Right lobe of liver (tissue), 6 donors: ENCODE data around the gene CXCR3. TPM values are rescaled to one million over a fixed set of nuclear protein-coding genes. Genes with fewer than 3 reads are reported as not detected.
"Not testable (repeated sequence)": the region's sequence is repeated elsewhere in the genome, so short reads cannot be mapped to it uniquely, and the experiment has no call there.

Experiments
- ATAC-seq, 4 donors: fragments of 200-7000 bp; cut with Tn5 transposase; one replicate each; pipeline ENCODE4 v1.9.1; 2020; ENCODE audit warnings: mild to moderate bottlenecking in 4 of 4, moderate library complexity in 4 of 4
- DNase-seq, 3 donors: peaks; one replicate each; pipeline ENCODE4 v3.0.0-alpha.2; 2020
- H3K27ac ChIP-seq, 3 donors: fragments of 200-600 bp; one replicate each; pipeline ENCODE4 v1.8.0; 2022
- H3K27me3 ChIP-seq, 2 donors: fragments of 200-600 bp; one replicate each; pipeline ENCODE4 v1.8.0; 2022
- H3K36me3 ChIP-seq, 4 donors: fragments of 200-600 bp; sonication (generic) in 1 of 4; one replicate each; pipeline versions ENCODE4 v1.5.1 to v1.8.0; 2017 to 2022; ENCODE audit warnings: control low read depth in 1 of 4
- H3K4me1 ChIP-seq, 4 donors: fragments of 200-600 bp; sonication (generic) in 1 of 4; one replicate each; pipeline versions ENCODE4 v1.5.1 to v1.8.0; 2017 to 2022; ENCODE audit warnings: control low read depth in 1 of 4
- H3K4me3 ChIP-seq, 3 donors: fragments of 200-600 bp; one replicate each; pipeline ENCODE4 v1.8.0; 2022
- H3K9me3 ChIP-seq, 4 donors: fragments of 200-600 bp; sonication (generic) in 1 of 4; one replicate each; pipeline versions ENCODE4 v1.5.1 to v1.8.0; 2017 to 2022; ENCODE audit warnings: control low read depth in 1 of 4
- POLR2A ChIP-seq: fragments of 450-650 bp; IDR thresholded peaks from one replicate; pipeline ENCODE4 v1.6.1; 2017; ENCODE audit warnings: antibody characterized with exemption, mild to moderate bottlenecking
- WGBS: methylation state at CpG from one replicate; pipeline ENCODE4 v1.1.6; 2018; ENCODE audit warnings: low coverage, low lambda C conversion rate; ENCODE audit not compliant: insufficient coverage; ENCODE audit errors: missing lambda C conversion rate; 5-methylcytosine and 5-hydroxymethylcytosine counted together
- intact Hi-C, 2 donors: fragments of 100-400 bp; cut with DNase I; formaldehyde crosslinking; loops; one replicate each; pipeline versions ENCODE4 v1.11.2 to v1.14.1; 2022
- total RNA-seq, 6 experiments: library from RNA; depleted of rRNA in 2 of 6; stranded (reverse); fragments of >200 nt in 2 of 6; fragmentation: NEBNext Ultra II Directional in 3 of 6; extraction: Animal tissue kit (Norgen Biotek cat#: 25700) in 3 of 6; gene quantifications; one replicate each; pipeline versions ENCODE4 v1.1.0 to v1.2.4, GENCODE V29; 2016 to 2023
- TF ChIP-seq, protein P1 (sequence below), 4 donors: fragments of 200-600 bp in 3 of 4; fragments of 450-650 bp in 1 of 4; IDR thresholded peaks; one replicate each; pipeline versions ENCODE4 v1.5.1 to v1.8.0; 2016 to 2022; ENCODE audit warnings: antibody characterized with exemption in 4 of 4, mild to moderate bottlenecking in 2 of 4
- donor health status: DM: no; HTN: yes; CAD: no.
- donor health status: DM: no; HTN: no; CAD: no.
- donor health status: DM: no; HTN: no; CAD: no.
- donor health status: DM: no; HTN: yes; CAD: no.
- donor health status: DM: no; HTN: yes; CAD: no.

The CXCR3 gene
- total RNA-seq, 6 experiments from 2014 or later = 0.13 TPM; not detected in 5

GRCh38 chrX:71606536-71607216 is 11.6 kb downstream of the CXCR3 start:
- no peak overlapping the region for H3K4me3 ChIP-seq
- intact Hi-C loops = no loop called here
- ATAC-seq = peak in 3 of 4 donors; percentile 17 to 48 (median 24)
- WGBS = 45% methylated on average over 7 of the region's 9 CpGs
- H3K4me1 ChIP-seq = no peaks in the 10 kb centered on the region
- no peak overlapping the region for H3K27ac ChIP-seq
- no peaks in the 10 kb centered on the region for H3K27me3 ChIP-seq
- no peak for TF ChIP-seq POLR2A
- DNase-seq = no peak
- peaks cover 0 to 38% (median 9%) of the 10 kb centered on the region in 4 donors for H3K36me3 ChIP-seq
- no peaks in the 10 kb centered on the region for H3K9me3 ChIP-seq

- Histone ChIP-seq H3K4me3 (no peak overlapping the region), H3K27me3 (no peaks in the 10 kb centered on the region), H3K36me3 (peaks cover 0 to 27% (median 9%) of the 10 kb centered on the region in 4 donors), H3K9me3 (no peaks in the 10 kb centered on the region), H3K4me1 (no peaks in the 10 kb centered on the region), H3K27ac (no peak overlapping the region)
- no peak for TF ChIP-seq POLR2A
- TF ChIP-seq, protein P1, sequence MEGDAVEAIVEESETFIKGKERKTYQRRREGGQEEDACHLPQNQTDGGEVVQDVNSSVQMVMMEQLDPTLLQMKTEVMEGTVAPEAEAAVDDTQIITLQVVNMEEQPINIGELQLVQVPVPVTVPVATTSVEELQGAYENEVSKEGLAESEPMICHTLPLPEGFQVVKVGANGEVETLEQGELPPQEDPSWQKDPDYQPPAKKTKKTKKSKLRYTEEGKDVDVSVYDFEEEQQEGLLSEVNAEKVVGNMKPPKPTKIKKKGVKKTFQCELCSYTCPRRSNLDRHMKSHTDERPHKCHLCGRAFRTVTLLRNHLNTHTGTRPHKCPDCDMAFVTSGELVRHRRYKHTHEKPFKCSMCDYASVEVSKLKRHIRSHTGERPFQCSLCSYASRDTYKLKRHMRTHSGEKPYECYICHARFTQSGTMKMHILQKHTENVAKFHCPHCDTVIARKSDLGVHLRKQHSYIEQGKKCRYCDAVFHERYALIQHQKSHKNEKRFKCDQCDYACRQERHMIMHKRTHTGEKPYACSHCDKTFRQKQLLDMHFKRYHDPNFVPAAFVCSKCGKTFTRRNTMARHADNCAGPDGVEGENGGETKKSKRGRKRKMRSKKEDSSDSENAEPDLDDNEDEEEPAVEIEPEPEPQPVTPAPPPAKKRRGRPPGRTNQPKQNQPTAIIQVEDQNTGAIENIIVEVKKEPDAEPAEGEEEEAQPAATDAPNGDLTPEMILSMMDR (IDR thresholded peaks at IDR 0.05) = no peak
- ATAC-seq = no peak
- intact Hi-C loops = no loop called here
- no peak for DNase-seq
- 81% methylated on average over 8 of the region's 8 CpGs for WGBS
Observed at GRCh38 chrX:71604796-71605568, 13.3 kb downstream of the CXCR3 start.

DNA sequence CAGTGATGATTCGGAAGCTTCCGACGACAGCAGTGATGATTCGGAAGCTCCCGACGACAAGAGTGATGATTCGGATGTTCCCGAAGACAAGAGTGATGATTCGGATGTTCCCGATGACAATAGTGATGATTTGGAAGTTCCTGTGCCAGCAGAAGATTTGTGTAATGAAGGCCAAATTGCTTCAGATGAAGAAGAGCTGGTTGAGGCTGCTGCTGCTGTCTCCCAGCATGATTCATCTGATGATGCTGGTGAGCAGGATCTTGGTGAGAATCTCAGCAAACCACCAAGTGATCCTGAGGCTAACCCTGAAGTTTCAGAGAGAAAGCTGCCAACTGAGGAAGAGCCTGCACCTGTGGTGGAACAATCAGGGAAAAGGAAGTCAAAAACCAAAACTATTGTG is 14.2 kb downstream of the CXCR3 start:
- 92% methylated on average over 10 of the region's 10 CpGs for WGBS
- H3K27ac ChIP-seq = no peak overlapping the region
- ATAC-seq (no peak), DNase-seq (no peak)
- H3K4me1 ChIP-seq = no peaks in the 10 kb centered on the region
- H3K4me3 ChIP-seq = no peak overlapping the region
- no peaks in the 10 kb centered on the region for H3K9me3 ChIP-seq
- intact Hi-C loops = no loop called here
- TF ChIP-seq POLR2A = no peak
- TF ChIP-seq, protein P1 (IDR thresholded peaks at IDR 0.05) = no peak
- no peaks in the 10 kb centered on the region for H3K27me3 ChIP-seq
- peaks cover 0 to 22% (median 5%) of the 10 kb centered on the region in 4 donors for H3K36me3 ChIP-seq

DNA sequence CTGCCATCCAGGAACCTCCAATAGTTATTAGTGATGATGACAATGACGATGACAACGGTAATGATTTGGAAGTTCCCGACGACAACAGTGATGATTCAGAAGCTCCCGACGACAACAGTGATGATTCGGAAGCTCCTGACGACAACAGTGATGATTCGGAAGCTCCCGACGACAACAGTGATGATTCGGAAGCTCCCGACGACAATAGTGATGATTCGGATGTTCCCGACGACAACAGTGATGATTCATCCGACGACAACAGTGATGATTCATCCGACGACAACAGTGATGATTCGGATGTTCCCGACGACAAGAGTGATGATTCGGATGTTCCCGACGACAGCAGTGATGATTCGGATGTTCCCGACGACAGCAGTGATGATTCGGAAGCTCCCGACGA is 14.7 kb downstream of the CXCR3 start:
- H3K27ac ChIP-seq = no peak overlapping the region
- no peak overlapping the region for H3K4me3 ChIP-seq
- 85% methylated on average over 33 of the region's 33 CpGs for WGBS
- no peaks in the 10 kb centered on the region for H3K4me1 ChIP-seq
- DNase-seq (no peak), ATAC-seq (no peak)
- no peaks in the 10 kb centered on the region for H3K9me3 ChIP-seq
- H3K36me3 ChIP-seq = peaks cover 0 to 20% (median 2%) of the 10 kb centered on the region in 4 donors
- intact Hi-C loops = no loop called here
- no peak for TF ChIP-seq POLR2A
- TF ChIP-seq, protein P1 (IDR thresholded peaks at IDR 0.05) = no peak
- H3K27me3 ChIP-seq = no peaks in the 10 kb centered on the region

DNA sequence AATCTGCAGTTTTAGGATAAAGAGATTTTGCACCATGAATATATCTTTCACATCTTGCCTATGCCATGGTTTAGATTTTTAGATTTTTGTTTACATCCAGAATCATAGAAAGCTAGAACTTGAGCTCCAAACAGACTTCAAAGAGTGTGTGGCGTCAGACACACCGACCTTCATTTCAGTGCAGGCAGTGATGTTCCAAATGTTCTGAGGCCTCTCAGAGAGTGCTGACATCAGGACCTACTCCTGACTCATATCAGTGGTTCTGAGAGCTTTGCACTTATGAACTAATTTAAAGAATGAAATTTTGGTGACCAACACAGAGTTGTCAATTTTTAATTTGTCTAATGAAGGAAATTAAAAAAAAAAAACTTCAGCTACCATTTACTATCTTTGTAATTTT is 18.3 kb downstream of the CXCR3 start:
- Histone ChIP-seq H3K27me3 (no peaks in the 10 kb centered on the region), H3K4me3 (no peak overlapping the region), H3K9me3 (no peaks in the 10 kb centered on the region), H3K36me3 (peaks cover 0 to 17% (median 0%) of the 10 kb centered on the region in 4 donors), H3K27ac (no peak overlapping the region), H3K4me1 (no peaks in the 10 kb centered on the region)
- TF ChIP-seq, protein P1 (IDR thresholded peaks at IDR 0.05) = no peak
- no peak for TF ChIP-seq POLR2A
- ATAC-seq (no peak), DNase-seq (no peak)
- intact Hi-C loops = no loop called here
- 83% methylated on average over 2 of the region's 2 CpGs for WGBS

- WGBS = 68% methylated on average over 3 of the region's 8 CpGs
- DNase-seq, H3K36me3 ChIP-seq, H3K9me3 ChIP-seq, ATAC-seq, H3K4me1 ChIP-seq, H3K4me3 ChIP-seq, H3K27me3 ChIP-seq, H3K27ac ChIP-seq, intact Hi-C loops: not testable (repeated sequence)
Observed at GRCh38 chrX:71593210-71593609, 25.1 kb downstream of the CXCR3 start.
